ENCODE data around the gene XYLT1. TPM values are rescaled to one million over a fixed set of nuclear protein-coding genes. Genes with fewer than 3 reads are reported as not detected.

Gene XYLT1
- total and polyA plus RNA-seq, 2 of the 13 experiments (the other 11 are each of a cell fraction or from before 2014, with no cell fraction given), result not detected

- ChIA-PET POLR2A (no interaction called here), CTCF (ENCODE audit: low intra/inter-chr PET ratio, low total read pairs) (no interaction called here)
- FAIRE-seq, result peak; percentile 50
- Histone ChIP-seq H3K79me2 (ENCODE audit: insufficient read depth, low read length) (no peaks in the 10 kb centered on the region), H3K27me3 (ENCODE audit: control insufficient read depth in 1 of 2, insufficient read depth in 2 of 2, low read length in 2 of 2) (peaks cover 21 to 76% of the 10 kb centered on the region in 2 experiments), H4K20me1 (ENCODE audit: insufficient read depth, low read length) (no peaks in the 10 kb centered on the region; the same call in 1 of the 2 replicates), H3K4me2 (ENCODE audit: low read depth, low read length) (no peak overlapping the region), H3K27ac (ENCODE audit: extremely low read length, insufficient read depth, low read length) (no peak overlapping the region), H3K4me1 (ENCODE audit: insufficient read depth, low read length) (no peaks in the 10 kb centered on the region), H3K36me3 (replicated peaks in 1 of 2; ENCODE audit: control insufficient read depth in 1 of 2, insufficient read depth in 2 of 2, low read length in 2 of 2) (no peaks in the 10 kb centered on the region), H3K9ac (ENCODE audit: insufficient read depth, low read depth, low read length) (no peak overlapping the region), H3K4me3 (replicated peaks in 1 of 3; ENCODE audit: insufficient read depth in 1 of 3, low read depth in 2 of 3, low read length in 3 of 3) (no peak overlapping the region), H2AFZ (ENCODE audit: low read length) (no peak overlapping the region), H3K9me3 (ENCODE audit: low read length) (no peaks in the 10 kb centered on the region)
- 38% methylated on average over 15 of the region's 15 CpGs for WGBS (ENCODE audit: low lambda C conversion rate)
- intact Hi-C loops (cut with micrococcal nuclease; ENCODE audit: unreplicated experiment), result no loop called here
- ATAC-seq, result no peak
- BruUV-seq (replicated peaks), result no TSS peak
- DNase-seq (ENCODE audit: low spot score), result no peak
- in situ Hi-C loops (cut with HindIII; ENCODE audit: extremely low pct_ligation_motif_present, low pct_unique_long_range_greater_than_20kb), result loop anchor here (25.0 kb wide), 1 partner anchor 610 kb away; no protein-coding TSS in a partner anchor
- TF ChIP-seq MTF1 (CRISPR knock-in tag; IDR thresholded peaks at IDR 0.05) (no peak), RAD51 (IDR thresholded peaks at IDR 0.05; ENCODE audit: borderline replicate concordance) (no peak), ZNF605 (CRISPR knock-in tag; IDR thresholded peaks at IDR 0.05) (peak; percentile 59; the same call in 1 of the 2 replicates)
Measured at GRCh38 chr16:17471719-17472461, 1.1 kb upstream of the XYLT1 start.

GRCh38 chr16:17470182-17470907, 415 bp downstream of the XYLT1 start:
- Histone ChIP-seq H3K27me3 (ENCODE audit: control insufficient read depth in 1 of 2, insufficient read depth in 2 of 2, low read length in 2 of 2) (peaks cover 21 to 84% of the 10 kb centered on the region in 2 experiments), H2AFZ (ENCODE audit: low read length) (no peak overlapping the region), H3K4me2 (ENCODE audit: low read depth, low read length) (peak overlapping the region; percentile 40), H3K36me3 (replicated peaks in 1 of 2; ENCODE audit: control insufficient read depth in 1 of 2, insufficient read depth in 2 of 2, low read length in 2 of 2) (no peaks in the 10 kb centered on the region), H4K20me1 (ENCODE audit: insufficient read depth, low read length) (no peaks in the 10 kb centered on the region; the same call in 1 of the 2 replicates), H3K27ac (ENCODE audit: extremely low read length, insufficient read depth, low read length) (no peak overlapping the region), H3K4me1 (ENCODE audit: insufficient read depth, low read length) (no peaks in the 10 kb centered on the region), H3K9ac (ENCODE audit: insufficient read depth, low read depth, low read length) (no peak overlapping the region), H3K79me2 (ENCODE audit: insufficient read depth, low read length) (no peaks in the 10 kb centered on the region), H3K4me3 (replicated peaks in 1 of 3; ENCODE audit: insufficient read depth in 1 of 3, low read depth in 2 of 3, low read length in 3 of 3) (peak overlapping the region in 2 of 3 experiments; percentile 19 to 38; a peak in 1 of 6 replicates), H3K9me3 (ENCODE audit: low read length) (no peaks in the 10 kb centered on the region)
- POLR2A ChIA-PET, result interaction anchor here (0.6 kb wide), 1 partner anchor 20 kb away, joined by 3 read pairs; no protein-coding TSS in a partner anchor
- no peak for FAIRE-seq
- intact Hi-C loops (cut with micrococcal nuclease; ENCODE audit: unreplicated experiment), result no loop called here
- CTCF ChIA-PET (ENCODE audit: low intra/inter-chr PET ratio, low total read pairs), result no interaction called here
- no TSS peak for BruUV-seq (replicated peaks)
- peak; percentile 10; the same call in 2 of the 3 replicates for ATAC-seq
- WGBS (ENCODE audit: low lambda C conversion rate), result 1% methylated on average over 20 of the region's 95 CpGs
- in situ Hi-C loops (cut with HindIII; ENCODE audit: extremely low pct_ligation_motif_present, low pct_unique_long_range_greater_than_20kb), result loop anchor here (25.0 kb wide), 1 partner anchor 608 kb away; no protein-coding TSS in a partner anchor
- TF ChIP-seq NRL (CRISPR knock-in tag; IDR thresholded peaks at IDR 0.05; ENCODE audit: borderline replicate concordance), result peak; percentile 30; the same call in 1 of the 2 replicates
- TF ChIP-seq FOXM1 (CRISPR knock-in tag; IDR thresholded peaks at IDR 0.05), result no peak
- no peak for TF ChIP-seq ZNF550 (CRISPR knock-in tag; IDR thresholded peaks at IDR 0.05; ENCODE audit: borderline replicate concordance)
- 0 out of 2 replicates have a peak, but pooled peaks have one; percentile 26 for TF ChIP-seq ZNF253 (CRISPR knock-in tag; IDR thresholded peaks at IDR 0.05; ENCODE audit: borderline replicate concordance)
- no peak for TF ChIP-seq PRDM10 (CRISPR knock-in tag; IDR thresholded peaks at IDR 0.05; ENCODE audit: low read depth)
- TF ChIP-seq IKZF1 (IDR thresholded peaks at IDR 0.05), result no peak
- TF ChIP-seq ZNF883 (CRISPR knock-in tag; IDR thresholded peaks at IDR 0.05; ENCODE audit: not compliant biosample characterization), result peak; percentile 51
- no peak for DNase-seq (ENCODE audit: low spot score)

Data from HepG2 (cell line).